A204.1 (cell line): ENCODE data around the gene NAMPT.

Source experiments
- FAIRE-seq: peaks from 2 replicates; lab custom pipeline; 2012; peaks lifted over from hg19 to GRCh38; lab: Jason Lieb, UNC

NAMPT gene

DNA sequence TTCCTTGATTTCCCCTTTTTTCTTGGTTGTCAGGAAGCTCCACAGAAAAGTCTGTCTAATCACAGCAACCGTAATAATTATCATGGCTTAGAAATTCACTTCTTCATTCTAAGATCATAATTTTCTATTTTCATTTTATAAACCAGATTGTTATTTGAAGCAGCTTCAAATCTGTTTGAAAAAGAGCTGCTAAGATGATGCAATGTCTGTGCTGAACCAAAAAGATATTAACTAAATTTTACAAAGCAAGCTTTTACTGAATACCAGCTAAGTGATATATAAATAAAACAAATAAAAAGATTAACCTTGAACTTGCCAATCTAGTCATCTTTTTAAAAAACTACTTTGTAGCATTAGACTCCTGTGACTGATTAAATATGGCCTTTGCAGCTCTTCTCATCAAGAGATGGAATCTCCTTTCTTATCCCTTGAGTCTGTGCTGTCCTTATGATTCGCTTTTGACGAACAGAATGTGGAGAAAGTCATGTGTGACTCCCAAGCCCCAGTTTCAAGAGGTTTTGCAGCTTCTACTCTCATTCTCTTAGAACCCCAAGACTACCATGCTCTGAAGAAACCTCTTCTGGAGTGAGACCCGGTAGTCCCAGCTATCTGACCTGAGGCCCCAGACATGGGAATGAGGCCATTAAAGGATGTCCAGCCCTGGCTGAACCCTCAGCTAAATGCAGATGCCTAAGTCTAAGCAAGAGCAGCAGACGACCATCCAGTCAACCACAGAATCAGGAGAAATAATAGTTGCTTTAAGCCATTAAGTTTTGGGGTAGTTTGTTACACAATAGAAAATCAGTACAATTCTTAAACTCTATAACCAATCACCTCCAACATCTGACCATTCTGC, 14.4 kb downstream of the NAMPT start:
- FAIRE-seq = no peak

DNA sequence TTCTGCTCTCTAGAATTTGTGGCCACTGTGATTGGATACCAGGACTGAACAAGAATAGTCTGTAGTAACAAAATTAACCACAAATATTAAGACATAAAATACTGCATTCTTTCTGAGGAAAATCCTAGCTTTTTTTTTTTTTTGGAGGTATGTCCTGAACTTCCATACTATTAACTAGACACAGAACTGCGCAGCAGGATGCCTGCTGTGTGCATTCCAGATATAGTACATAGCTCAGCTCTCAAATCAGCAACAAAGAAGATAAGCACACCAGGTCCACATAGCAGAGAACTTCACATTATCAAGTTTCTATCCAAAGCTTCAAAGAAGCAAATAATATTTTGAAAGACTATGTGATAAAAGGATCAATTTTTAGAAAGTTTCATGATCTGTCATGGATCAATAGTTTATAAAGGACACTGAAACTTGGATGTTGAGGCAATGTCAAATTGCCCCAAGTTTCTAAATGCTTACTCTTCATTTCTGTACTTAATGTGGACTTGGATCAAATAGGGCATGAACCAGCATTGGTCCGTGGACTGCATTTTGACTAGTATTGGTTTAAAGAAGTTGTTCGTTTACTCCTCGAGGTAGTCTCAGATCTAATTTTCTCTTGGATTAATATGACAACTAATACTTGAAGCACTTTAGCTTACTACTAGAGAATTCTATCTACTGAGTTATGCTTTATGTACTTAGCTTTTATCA, 15.4 kb downstream of the NAMPT start:
- FAIRE-seq = no peak

DNA sequence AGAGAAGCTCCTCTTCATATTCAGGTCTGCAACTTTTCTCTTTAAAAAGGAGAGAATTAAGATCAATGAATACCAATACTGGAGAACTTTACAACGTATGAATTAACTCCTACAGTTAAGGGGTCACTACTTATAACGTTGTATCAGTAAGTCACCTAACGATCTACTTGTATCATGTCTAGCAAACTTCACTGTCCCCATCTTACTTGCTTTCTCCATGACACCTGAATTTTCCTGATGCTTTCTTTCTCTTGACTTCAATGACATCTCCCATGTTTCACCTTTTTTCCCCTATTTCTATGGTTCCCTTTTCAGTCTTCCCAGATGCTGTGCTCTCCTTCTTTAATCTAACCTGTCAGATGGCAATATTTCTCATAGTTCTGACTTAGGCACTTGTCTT, 19.6 kb downstream of the NAMPT start:
- no peak for FAIRE-seq

DNA sequence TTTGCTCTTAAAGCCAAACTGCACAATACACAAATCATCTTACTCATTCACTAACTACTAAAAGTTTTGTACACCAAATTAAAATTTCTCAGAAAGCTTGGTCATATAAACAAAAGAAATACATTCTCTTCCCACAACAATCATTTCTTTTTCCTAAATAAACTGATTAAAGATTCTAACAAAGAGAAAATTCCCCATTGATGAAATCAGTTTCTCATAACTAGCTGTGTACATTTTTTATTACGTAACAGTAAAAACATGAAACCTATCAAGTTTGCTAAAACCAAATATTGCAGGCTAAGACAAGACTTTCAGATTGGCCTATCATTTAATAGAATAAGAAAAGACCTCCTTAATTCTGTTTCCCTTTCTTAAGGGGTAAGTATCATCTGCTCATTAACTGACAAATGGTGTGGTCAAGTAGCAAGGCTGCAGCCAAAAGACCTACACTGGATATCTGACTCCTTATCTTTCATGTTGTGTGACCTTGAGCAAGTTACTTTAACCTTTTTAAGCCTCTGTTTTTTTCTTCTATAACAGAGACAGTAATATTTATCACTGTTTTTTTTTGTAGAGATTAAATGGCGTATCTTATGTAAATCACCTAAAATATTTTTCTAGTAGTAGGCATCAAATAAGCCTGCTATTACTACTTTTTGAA, 22.4 kb downstream of the NAMPT start:
- FAIRE-seq = no peak

DNA sequence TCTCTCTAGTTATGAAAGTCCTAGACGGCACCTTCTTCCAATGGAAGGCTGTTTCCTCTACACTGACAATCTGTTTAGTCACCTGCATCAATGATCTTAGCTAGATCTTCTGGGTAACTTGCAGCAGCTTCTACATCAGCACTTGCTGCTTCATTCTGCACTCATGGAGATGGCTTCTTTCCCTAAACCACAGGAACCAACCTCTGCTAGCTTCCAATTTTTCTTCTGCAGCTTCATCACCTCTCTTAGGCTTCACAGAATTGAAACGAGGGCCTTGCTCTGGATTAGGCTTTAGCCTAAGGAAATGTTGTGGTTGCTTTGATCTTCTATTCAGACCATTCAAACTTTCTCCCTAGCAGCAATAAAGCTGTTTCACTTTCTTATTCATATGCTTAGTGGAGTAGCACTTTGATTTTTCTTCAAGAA, 24.6 kb downstream of the NAMPT start:
- FAIRE-seq = no peak

DNA sequence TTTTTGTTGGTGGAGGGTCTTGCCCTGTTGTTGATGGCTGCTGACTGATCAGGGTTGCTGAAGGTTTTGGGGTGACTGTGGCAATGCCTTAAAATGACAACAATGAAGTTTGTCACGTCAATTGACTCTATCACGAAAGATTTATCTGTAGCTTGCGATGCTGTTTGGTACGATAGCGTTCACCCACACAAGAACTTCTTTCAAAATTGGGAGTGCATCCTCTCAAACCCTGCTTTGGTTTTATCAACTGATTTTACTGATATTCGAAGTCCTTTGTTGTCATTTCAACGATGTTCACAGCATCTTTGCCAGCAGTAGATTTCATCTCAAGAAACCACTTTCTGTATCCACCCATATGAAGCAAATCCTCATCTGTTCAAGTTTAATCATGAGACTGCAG, 26.0 kb downstream of the NAMPT start:
- FAIRE-seq = no peak

DNA sequence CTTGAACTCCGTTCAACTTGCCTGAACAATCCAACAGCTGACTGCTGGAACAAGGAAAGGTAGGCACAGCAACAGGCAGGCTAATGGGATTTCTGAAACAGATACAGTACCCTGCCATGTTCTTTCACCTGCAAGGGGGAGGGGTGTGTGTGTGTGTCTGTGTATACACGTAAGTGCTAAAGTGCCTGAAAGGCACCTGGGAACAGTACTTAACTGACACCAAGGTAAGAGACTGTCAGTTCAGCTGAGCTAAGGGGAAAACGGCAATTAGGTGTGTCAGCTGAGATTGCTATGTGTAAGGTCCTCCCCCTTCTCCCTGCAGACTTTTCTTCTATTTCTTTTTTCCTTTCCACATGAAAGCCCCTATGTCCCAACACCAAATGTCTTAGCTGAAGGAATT, 27.0 kb downstream of the NAMPT start:
- FAIRE-seq = no peak

DNA sequence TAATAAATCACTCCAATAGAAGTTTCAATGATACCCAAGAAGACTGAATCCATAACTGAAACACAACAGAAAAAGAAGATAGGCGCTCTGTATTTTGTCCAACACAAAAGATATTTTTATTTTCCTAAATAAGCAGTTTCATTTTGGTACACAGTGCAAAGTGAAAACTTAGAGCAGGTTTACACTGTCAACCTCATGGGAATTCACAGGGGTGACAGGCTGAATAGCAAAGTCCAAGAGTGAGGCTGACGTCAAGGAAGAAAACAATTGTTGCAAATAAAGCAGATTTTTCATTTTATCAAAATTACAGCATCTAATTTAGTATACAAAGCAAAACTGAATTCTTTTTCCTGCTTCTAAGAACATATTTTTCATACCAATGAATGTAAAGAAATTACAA, 28.6 kb downstream of the NAMPT start:
- FAIRE-seq = no peak

DNA sequence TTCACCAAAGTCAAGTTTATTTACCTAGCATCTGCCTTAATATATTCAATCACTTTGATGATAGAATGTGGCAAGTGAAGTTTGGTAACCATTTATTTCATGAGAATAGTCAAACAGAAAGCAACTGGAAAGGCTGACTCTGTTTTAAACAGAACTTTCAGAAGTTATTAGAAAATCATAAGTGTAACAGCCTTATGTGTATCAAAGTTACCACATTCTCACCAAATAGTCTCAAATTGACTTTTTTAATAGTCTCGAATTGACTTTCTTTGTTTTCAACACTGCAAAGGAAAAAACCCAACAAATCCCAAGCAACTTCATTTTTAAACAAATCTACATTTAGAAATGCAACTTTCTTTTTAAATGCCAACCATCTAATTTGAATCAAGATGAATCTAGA, 29.5 kb downstream of the NAMPT start:
- no peak for FAIRE-seq

DNA sequence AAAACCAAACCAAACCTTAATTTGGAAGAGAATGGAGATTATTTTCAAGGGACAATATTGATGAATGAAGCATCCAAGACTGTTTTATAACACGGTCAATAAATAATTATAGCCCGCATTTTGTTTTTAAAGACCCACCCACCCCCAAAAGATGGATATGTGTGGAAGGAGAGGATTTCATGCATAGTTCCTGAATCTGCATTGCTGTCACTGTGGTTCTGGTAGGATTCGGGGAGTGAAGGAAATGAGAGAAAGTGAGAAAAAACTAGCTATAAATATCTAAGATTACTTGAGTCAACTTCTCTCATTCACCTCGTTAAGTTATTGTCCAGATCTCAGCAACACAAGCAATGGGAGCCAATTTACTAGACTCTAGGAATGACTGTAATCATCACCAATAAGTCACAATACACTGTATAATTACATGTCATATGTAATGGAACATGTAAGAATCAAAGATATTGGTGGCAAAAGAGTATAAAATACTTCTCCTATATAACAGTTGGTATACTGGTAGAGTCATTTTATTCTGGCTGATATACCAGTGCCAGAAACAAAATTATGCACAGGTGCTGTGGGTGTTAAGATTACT, 30.2 kb downstream of the NAMPT start:
- no peak for FAIRE-seq

DNA sequence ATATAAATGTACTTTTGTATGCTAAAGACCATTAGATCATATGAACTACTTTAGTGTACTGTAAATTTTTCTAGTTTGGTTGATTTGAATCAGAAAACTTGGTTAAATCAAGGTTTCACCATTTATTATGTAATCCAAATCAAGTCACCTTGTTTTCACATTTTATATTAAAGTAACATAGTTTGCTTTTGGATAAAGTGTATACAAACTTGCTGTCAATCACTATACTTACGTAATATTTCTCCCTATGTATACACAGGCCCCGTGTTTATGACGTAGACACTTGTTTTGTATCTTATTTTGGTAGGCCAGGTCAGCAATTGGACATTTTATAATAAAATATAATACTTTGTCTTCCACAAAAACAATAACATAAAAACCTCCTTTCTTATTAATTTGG, 32.2 kb downstream of the NAMPT start:
- FAIRE-seq = no peak

DNA sequence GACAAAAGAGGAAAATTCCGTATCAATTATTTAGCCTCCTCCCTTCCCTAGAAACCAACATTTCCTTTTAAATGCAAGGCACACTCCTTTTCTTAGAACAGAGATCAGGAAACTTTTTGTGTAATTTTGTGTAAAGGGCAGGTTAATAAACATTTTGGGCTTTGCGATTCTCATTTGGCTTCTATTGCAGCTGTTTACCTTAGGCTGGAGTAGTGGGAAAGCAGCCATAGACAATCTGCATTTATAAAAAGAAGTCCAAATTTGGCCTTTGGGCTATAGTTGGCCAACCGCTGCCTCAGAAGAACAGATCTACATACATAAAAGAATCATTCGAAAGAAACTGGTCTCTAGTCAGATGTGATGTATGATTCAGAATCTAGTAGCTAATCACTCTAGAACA, 35.3 kb downstream of the NAMPT start:
- no peak for FAIRE-seq

DNA sequence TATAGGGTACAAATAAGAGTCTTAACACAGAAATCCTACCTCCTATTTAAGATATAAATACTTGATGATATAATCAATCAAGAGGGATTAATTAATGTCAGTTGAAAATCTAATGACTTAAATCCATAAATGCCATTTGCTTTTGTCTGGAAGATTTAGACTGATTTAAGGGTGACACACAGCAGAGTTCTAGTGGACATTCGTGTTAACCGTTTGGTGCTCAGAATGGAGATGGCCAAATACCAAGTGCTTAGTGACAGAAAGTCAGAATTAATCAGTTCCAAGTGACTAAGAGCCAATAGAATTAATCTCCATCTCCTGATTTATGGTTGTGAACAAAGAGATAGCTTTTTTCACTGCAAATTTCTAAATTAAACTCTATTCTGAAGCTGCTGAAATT, 36.2 kb downstream of the NAMPT start:
- no peak for FAIRE-seq

DNA sequence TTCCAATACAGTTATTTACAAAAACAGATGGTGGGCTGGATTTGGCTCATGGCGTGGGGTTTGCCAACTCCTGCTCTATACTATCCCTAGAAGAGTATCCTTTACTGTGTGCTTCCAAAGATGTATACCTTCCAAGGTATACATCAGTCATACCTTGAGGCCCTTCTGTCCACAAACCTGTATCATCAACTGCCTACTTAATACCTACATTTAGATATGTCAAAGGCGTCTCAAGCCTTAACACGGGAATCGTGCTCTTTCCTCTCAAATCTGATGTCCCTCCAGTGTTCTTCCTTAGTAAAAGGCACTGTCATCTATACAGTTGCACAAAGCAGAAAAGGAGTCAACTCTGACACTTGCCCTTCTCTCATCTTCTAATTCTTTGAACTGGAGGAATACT, 36.9 kb downstream of the NAMPT start:
- no peak for FAIRE-seq

DNA sequence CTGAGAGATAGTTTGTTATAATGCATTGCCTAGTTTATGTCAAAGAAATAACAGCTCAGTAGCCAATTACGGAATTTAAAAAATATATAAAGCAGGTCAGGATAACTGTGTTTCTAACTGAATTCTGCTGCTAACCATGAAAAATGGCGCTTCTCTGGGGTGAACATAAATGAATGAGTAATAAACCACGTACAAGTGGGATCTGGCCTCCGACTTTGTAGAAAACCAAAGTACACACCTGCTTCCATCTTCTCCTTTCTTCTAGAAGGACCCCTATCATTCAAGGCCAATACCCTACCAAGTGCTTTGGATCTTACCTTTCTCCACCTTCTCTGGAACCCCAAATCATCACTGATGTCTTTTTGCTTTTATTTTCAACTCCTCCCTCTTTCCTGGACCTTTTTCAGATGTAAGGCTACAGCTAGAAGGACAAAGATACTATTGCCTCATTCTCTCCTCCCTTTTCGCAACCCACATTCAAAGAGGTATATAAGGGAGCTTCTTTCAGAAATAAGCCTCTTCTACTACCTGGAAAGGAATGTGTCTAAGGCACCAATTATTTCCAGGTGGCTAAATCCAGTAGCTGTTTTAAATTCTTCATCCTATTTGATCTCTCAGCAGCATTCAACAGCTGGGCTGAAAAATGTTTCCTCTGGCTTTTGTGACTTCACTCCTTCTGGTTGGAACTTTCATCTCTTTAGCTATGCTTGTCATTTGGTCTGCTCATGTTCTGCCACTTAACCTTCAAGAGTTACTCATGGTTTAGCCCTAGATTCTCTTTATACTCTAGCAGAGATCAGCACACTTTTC, 37.7 kb downstream of the NAMPT start:
- FAIRE-seq = no peak

DNA sequence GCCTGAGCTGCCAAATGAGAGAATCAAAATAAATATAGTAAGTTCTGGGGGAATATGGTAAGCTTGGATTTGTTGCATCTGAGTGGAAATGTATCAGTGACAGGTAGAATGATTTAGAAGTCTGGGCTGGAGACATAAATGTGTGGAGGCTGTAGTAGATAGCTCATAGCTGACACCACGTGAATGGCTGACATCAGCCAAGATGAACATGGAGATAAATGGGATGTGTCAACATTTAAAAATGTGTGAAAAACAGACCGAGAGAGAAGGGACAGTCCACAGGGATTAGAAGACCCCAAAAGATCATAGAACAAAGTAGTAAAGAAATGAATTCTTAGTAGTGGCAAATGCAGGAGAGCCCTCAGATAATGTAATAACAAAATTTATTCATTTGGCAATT, 40.9 kb downstream of the NAMPT start:
- no peak for FAIRE-seq

DNA sequence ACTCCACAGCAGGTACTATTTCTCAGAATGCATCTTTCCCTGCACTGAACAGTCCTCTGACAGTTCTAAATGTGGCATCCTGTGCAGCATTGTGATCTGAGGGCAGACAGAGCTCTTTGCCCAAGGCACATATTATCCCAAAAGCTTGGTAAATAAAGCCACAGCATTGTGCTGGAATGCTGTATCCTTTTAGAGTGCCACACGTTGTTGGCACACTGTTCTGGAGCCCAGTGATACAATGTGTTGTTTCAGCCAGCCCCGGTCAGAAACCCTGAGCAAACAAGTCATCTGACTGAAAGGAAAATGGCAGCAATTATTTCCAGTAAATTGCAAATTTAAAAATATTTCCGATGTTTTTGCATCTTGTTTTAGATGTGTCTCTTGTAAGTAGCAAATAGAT, 45.4 kb downstream of the NAMPT start:
- FAIRE-seq = no peak

DNA sequence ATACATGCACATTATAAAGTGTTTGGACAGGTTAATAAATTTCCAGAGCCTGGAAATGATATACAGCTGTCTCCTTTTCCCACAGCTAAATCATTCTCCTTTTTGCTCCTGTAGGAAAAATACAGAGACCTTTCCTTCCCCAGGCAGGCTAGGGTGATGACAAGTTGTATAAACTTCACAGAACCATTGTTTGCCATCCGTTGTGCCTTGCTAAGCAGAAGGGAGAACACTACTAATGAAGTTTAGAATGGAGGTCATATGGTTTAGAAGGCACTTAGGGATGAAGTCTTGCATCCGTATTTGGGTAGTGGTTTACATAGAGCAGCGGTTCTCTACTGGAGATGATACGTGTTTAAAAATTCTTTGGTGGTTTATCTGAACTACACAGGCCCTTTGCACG, 46.0 kb downstream of the NAMPT start:
- no peak for FAIRE-seq

DNA sequence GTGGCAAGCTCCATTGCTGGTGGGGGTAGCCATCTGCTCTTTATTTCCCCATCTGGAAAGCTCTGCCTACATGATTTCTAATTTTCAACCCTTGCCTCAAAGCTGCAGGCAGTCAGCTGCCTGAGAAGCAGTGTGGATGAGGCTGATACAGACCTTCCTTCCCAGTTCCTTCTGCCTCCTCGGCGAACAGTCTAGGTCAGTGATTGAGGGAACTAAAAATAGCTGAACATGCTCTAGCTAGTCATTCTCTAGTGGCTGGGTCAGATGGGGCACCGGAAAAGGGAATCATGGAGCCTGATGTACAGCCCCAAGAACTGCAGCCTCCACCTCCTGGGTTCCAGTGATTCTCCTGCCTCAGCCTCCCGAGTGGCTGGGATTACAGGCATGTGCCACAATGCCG, 48.7 kb downstream of the NAMPT start:
- no peak for FAIRE-seq

DNA sequence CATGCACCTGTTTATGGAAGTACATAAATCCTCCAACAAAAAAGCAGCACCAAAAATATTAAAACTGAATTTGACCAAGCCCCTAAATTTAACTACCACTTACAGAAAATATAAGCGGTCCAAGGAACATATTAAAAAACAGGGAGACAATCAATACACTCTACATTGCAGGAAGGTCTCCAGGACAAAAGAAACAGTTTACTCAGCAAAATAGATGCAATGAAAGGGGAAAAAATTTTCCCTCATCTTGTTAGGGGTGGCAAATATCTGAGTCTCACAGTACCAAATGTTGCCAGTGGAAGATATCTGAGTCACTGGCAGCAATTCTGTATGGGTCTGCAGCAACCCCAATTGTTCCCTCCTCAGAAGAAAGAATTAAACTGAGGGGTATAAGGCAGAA, 50.4 kb downstream of the NAMPT start:
- no peak for FAIRE-seq

DNA sequence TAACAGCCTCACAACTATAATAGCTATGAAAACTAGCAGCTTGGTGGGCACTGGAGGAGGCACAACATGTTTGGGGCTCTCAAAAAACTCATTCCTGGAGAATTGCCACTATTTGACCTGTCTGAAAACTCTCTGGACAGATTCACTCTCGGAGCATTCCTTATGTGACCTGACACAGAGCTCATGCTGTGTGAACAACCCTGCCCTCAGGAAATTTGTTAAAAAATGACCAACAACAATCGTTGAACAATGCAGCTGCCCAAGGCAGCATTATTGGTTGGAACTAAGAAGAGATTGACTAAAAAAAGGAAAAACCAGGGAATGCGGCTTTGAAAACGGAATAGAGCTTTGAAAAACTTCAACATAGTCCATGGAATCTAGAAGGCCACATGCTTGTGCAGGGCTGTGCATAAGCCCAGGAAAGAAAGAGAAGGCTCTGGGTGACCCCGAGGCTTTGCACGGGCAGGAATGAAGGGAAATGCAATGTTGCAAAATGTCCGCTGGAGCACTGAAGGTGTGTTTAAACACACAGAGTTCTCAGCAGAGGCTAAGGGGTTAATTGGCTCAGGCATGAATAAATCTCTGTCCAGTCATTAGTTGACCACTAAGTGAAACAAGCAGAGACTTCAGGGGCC, 52.8 kb downstream of the NAMPT start:
- no peak for FAIRE-seq

DNA sequence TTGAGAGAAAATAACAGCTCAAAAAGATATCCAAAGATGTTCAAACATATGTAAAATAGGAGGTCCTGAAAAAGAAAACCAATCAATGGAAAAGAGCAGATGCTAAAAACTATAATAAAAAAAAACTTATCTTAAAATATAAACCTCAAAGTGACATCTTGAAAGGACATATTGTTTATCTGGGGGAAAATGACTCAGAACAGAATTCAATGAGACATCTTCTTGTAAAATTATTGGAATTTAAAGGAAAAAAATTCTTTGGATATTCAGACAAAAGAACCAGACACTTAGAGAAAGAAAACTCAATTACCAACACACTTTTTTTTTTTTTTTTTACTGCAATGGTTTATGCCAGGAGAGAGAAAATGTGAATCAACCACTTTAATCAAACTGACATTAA, 58.9 kb downstream of the NAMPT start:
- no peak for FAIRE-seq
